ENCODE measurements around the gene COBL.

Gene COBL

GRCh38 chr7:51223505-51223904 lies 93.1 kb downstream of the COBL start:
- Mint-ChIP-seq H3K9me3 (no peaks in the 10 kb centered on the region), H3K4me1 (peaks cover 11% of the 10 kb centered on the region), H3K4me3 (no peak overlapping the region), H3K27ac (no peak overlapping the region), H3K36me3 (ENCODE audit: low read depth) (no peaks in the 10 kb centered on the region), H3K27me3 (ENCODE audit: low read depth, poor library complexity) (peaks cover 8% of the 10 kb centered on the region)
- no peak for DNase-seq
- no peak for TF ChIP-seq CTCF (IDR thresholded peaks at IDR 0.05)

GRCh38 chr7:51222916-51223315 lies 93.7 kb downstream of the COBL start:
- Mint-ChIP-seq H3K27me3 (ENCODE audit: low read depth, poor library complexity) (peaks cover 8% of the 10 kb centered on the region), H3K9me3 (no peaks in the 10 kb centered on the region), H3K4me1 (peaks cover 8% of the 10 kb centered on the region), H3K4me3 (no peak overlapping the region), H3K27ac (no peak overlapping the region), H3K36me3 (ENCODE audit: low read depth) (no peaks in the 10 kb centered on the region)
- no peak for DNase-seq
- TF ChIP-seq CTCF (IDR thresholded peaks at IDR 0.05), result no peak

GRCh38 chr7:51220226-51220625 lies 96.4 kb downstream of the COBL start:
- no peaks in the 10 kb centered on the region for H3K36me3 Mint-ChIP-seq (ENCODE audit: low read depth)
- DNase-seq, result no peak
- H3K4me3 Mint-ChIP-seq, result no peak overlapping the region
- no peaks in the 10 kb centered on the region for H3K27me3 Mint-ChIP-seq (ENCODE audit: low read depth, poor library complexity)
- no peaks in the 10 kb centered on the region for H3K9me3 Mint-ChIP-seq
- H3K4me1 Mint-ChIP-seq, result peaks cover 8% of the 10 kb centered on the region
- no peak for TF ChIP-seq CTCF (IDR thresholded peaks at IDR 0.05)
- H3K27ac Mint-ChIP-seq, result no peak overlapping the region

- DNase-seq, result peak; percentile 23
- no peaks in the 10 kb centered on the region for H3K9me3 Mint-ChIP-seq
- TF ChIP-seq CTCF (IDR thresholded peaks at IDR 0.05), result no peak
- no peaks in the 10 kb centered on the region for H3K36me3 Mint-ChIP-seq (ENCODE audit: low read depth)
- H3K4me1 Mint-ChIP-seq, result peaks cover 8% of the 10 kb centered on the region
- no peak overlapping the region for H3K27ac Mint-ChIP-seq
- no peaks in the 10 kb centered on the region for H3K27me3 Mint-ChIP-seq (ENCODE audit: low read depth, poor library complexity)
- H3K4me3 Mint-ChIP-seq, result no peak overlapping the region
Measured at GRCh38 chr7:51219261-51219988, 97.2 kb downstream of the COBL start.

GRCh38 chr7:51217804-51218203 lies 98.8 kb downstream of the COBL start:
- Mint-ChIP-seq H3K27me3 (ENCODE audit: low read depth, poor library complexity) (no peaks in the 10 kb centered on the region), H3K36me3 (ENCODE audit: low read depth) (no peaks in the 10 kb centered on the region), H3K9me3 (no peaks in the 10 kb centered on the region), H3K27ac (no peak overlapping the region), H3K4me3 (no peak overlapping the region), H3K4me1 (peaks cover 8% of the 10 kb centered on the region)
- DNase-seq, result no peak
- no peak for TF ChIP-seq CTCF (IDR thresholded peaks at IDR 0.05)

GRCh38 chr7:51214098-51214497 lies 102.5 kb downstream of the COBL start:
- H3K9me3 Mint-ChIP-seq, result peaks cover 2% of the 10 kb centered on the region
- TF ChIP-seq CTCF (IDR thresholded peaks at IDR 0.05), result no peak
- peaks cover 7% of the 10 kb centered on the region for H3K27me3 Mint-ChIP-seq (ENCODE audit: low read depth, poor library complexity)
- H3K27ac Mint-ChIP-seq, result no peak overlapping the region
- H3K4me1 Mint-ChIP-seq, result no peaks in the 10 kb centered on the region
- DNase-seq, result no peak
- no peak overlapping the region for H3K4me3 Mint-ChIP-seq
- H3K36me3 Mint-ChIP-seq (ENCODE audit: low read depth), result no peaks in the 10 kb centered on the region
